HepG2 (cell line): ENCODE measurements around the gene RFX2. TPM values are rescaled to one million over a fixed set of nuclear protein-coding genes. Genes with fewer than 3 reads are reported as not detected.

Experiments used
- ATAC-seq: fragments of 200-7000 bp; cut with Tn5 transposase; 3 replicates; pipeline ENCODE4 v1.9.1; 2020; ENCODE audit warnings: mild to moderate bottlenecking, moderate library complexity
- BruUV-seq: library from RNA; stranded (reverse); fragments of 400-500 nt; replicated peaks from 2 replicates; lab custom pipeline; 2021; lab: Mats Ljungman, UMichigan
- CTCF ChIA-PET: fragments of 300-600 bp; formaldehyde crosslinking; extraction: SDS; loops from one replicate; lab custom pipeline; 2021; ENCODE audit warnings: low total read pairs, inconsistent platforms, low intra/inter-chr PET ratio; lab: Yijun Ruan, JAX
- POLR2A ChIA-PET: fragments of 350-600 bp; sonication (Branson Sonifier 250); formaldehyde crosslinking; loops from one replicate; lab custom pipeline; 2020; ENCODE audit warnings: antibody characterized with exemption, inconsistent platforms; lab: Yijun Ruan, JAX
- DNase-seq: peaks from one replicate; pipeline ENCODE4 v3.0.0-alpha.2; 2015; ENCODE audit warnings: low spot score
- FAIRE-seq: peaks from 3 replicates; lab custom pipeline; 2011; peaks lifted over from hg19 to GRCh38; lab: Jason Lieb, UNC
- H2AFZ ChIP-seq: one replicate; pipeline ENCODE4 v1.6.1; 2011; ENCODE audit warnings: low read length, inconsistent platforms
- H3K27ac ChIP-seq: fragments of 300-600 bp; 3 replicates; pipeline ENCODE4 v1.8.0; 2011; ENCODE audit warnings: mixed run types, mild to moderate bottlenecking, mixed read lengths, low read length, inconsistent platforms; ENCODE audit not compliant: insufficient read depth; ENCODE audit errors: extremely low read length
- H3K27me3 ChIP-seq, 2 experiments: fragments of 200-600 bp in 1 of 2; 2 replicates in 1 of 2; 3 replicates in 1 of 2; pipeline versions ENCODE4 v1.6.0 to v1.8.0; 2011; ENCODE audit warnings: low read length in 2 of 2, mild to moderate bottlenecking in 2 of 2, moderate library complexity in 2 of 2, inconsistent platforms in 1 of 2; ENCODE audit not compliant: insufficient read depth in 2 of 2, control insufficient read depth in 1 of 2
- H3K36me3 ChIP-seq, 2 experiments: fragments of 200-600 bp in 1 of 2; replicated peaks in 1 of 2; 2 replicates in 1 of 2; 3 replicates in 1 of 2; pipeline versions ENCODE4 v1.5.1 to v1.8.0; 2011; ENCODE audit warnings: low read length in 2 of 2, inconsistent platforms in 1 of 2; ENCODE audit not compliant: insufficient read depth in 2 of 2, control insufficient read depth in 1 of 2
- H3K4me1 ChIP-seq: 2 replicates; pipeline ENCODE4 v1.5.1; 2012; ENCODE audit warnings: low read length, inconsistent platforms; ENCODE audit not compliant: insufficient read depth
- H3K4me2 ChIP-seq: 2 replicates; pipeline ENCODE4 v1.6.0; 2011; ENCODE audit warnings: low read depth, low read length, inconsistent platforms
- H3K4me3 ChIP-seq, 3 experiments: fragments of 200-600 bp in 1 of 3; sonication (generic), shearing (Covaris generic) in 1 of 3; replicated peaks in 1 of 3; 2 replicates each; pipeline ENCODE4 v1.5.1; 2011 to 2016; ENCODE audit warnings: low read length in 3 of 3, inconsistent platforms in 2 of 3, low read depth in 2 of 3, mild to moderate bottlenecking in 2 of 3, control low read depth in 1 of 3, mixed read lengths in 1 of 3; ENCODE audit not compliant: insufficient read depth in 1 of 3
- H3K79me2 ChIP-seq: one replicate; pipeline ENCODE4 v1.6.1; 2011; ENCODE audit warnings: low read length, inconsistent platforms; ENCODE audit not compliant: insufficient read depth
- H3K9ac ChIP-seq: 2 replicates; pipeline ENCODE4 v1.6.0; 2011; ENCODE audit warnings: mild to moderate bottlenecking, low read depth, low read length, inconsistent platforms; ENCODE audit not compliant: insufficient read depth
- H3K9me3 ChIP-seq: 2 replicates; pipeline ENCODE4 v1.5.1; 2012; ENCODE audit warnings: mild to moderate bottlenecking, low read length
- H4K20me1 ChIP-seq: 2 replicates; pipeline ENCODE4 v1.6.0; 2011; ENCODE audit warnings: inconsistent platforms, mild to moderate bottlenecking, low read length, moderate library complexity; ENCODE audit not compliant: insufficient read depth
- FOXJ3 ChIP-seq: sonication (generic); formaldehyde crosslinking; IDR thresholded peaks from 2 replicates; pipeline ENCODE4 v1.4.0; 2020; ENCODE audit warnings: missing genetic modification reagents, mild to moderate bottlenecking, borderline replicate concordance
- HDAC6 ChIP-seq: fragments of 200-600 bp; sonication (generic); IDR thresholded peaks from 2 replicates; pipeline ENCODE4 v1.7.0; 2017; ENCODE audit warnings: mild to moderate bottlenecking, antibody characterized with exemption, low read length, low read depth
- MATR3 ChIP-seq: sonication (generic); formaldehyde crosslinking; IDR thresholded peaks from 2 replicates; pipeline ENCODE4 v1.4.0; 2020; ENCODE audit warnings: missing genetic modification reagents
- MAZ ChIP-seq, 2 experiments: sonication (generic) in 1 of 2; formaldehyde crosslinking in 1 of 2; IDR thresholded peaks; 2 replicates each; pipeline versions ENCODE4 v1.5.0 to v1.6.1; 2012 to 2020; ENCODE audit warnings: low read depth in 2 of 2, mild to moderate bottlenecking in 2 of 2, borderline replicate concordance in 1 of 2, improper control_type of control experiment in 1 of 2, low read length in 1 of 2, missing genetic modification reagents in 1 of 2, moderate library complexity in 1 of 2
- NPAS2 ChIP-seq: sonication (generic); formaldehyde crosslinking; IDR thresholded peaks from 2 replicates; pipeline ENCODE4 v1.8.0; 2022; ENCODE audit warnings: mild to moderate bottlenecking, missing genetic modification reagents, borderline replicate concordance
- RELA ChIP-seq: sonication (generic); formaldehyde crosslinking; IDR thresholded peaks from 2 replicates; pipeline ENCODE4 v1.4.0; 2020; ENCODE audit warnings: missing genetic modification reagents
- U2AF1 ChIP-seq: fragments of 200-400 bp; formaldehyde crosslinking; optimal IDR thresholded peaks from 2 replicates; pipeline ENCODE3; 2017; ENCODE audit warnings: mild to moderate bottlenecking, low read depth, low read length
- ZBTB38 ChIP-seq: sonication (generic); formaldehyde crosslinking; IDR thresholded peaks from 2 replicates; pipeline ENCODE4 v1.5.1; 2020; ENCODE audit warnings: mild to moderate bottlenecking, missing genetic modification reagents
- ZBTB8A ChIP-seq: sonication (generic); formaldehyde crosslinking; IDR thresholded peaks from 2 replicates; pipeline ENCODE4 v1.4.0; 2020; ENCODE audit warnings: mild to moderate bottlenecking, low read depth, missing genetic modification reagents, borderline replicate concordance
- ZFX ChIP-seq: sonication (generic); formaldehyde crosslinking; IDR thresholded peaks from 2 replicates; pipeline ENCODE4 v1.4.0; 2020; ENCODE audit warnings: mild to moderate bottlenecking, low read depth, missing genetic modification reagents, moderate library complexity
- ZNF207 ChIP-seq: fragments of 450-650 bp; IDR thresholded peaks from 2 replicates; pipeline ENCODE4 v1.6.1; 2016; ENCODE audit warnings: antibody characterized with exemption, borderline replicate concordance
- ZNF274 ChIP-seq: sonication (generic); formaldehyde crosslinking; IDR thresholded peaks from 2 replicates; pipeline ENCODE4 v1.5.1; 2020; ENCODE audit warnings: mild to moderate bottlenecking, missing genetic modification reagents
- ZNF367 ChIP-seq: sonication (generic); formaldehyde crosslinking; IDR thresholded peaks from 2 replicates; pipeline ENCODE4 v1.4.0; 2020; ENCODE audit warnings: missing genetic modification reagents, borderline replicate concordance
- ZNF674 ChIP-seq: sonication (generic); formaldehyde crosslinking; IDR thresholded peaks from 2 replicates; pipeline ENCODE4 v1.5.0; 2020; ENCODE audit warnings: low read depth, mild to moderate bottlenecking, missing genetic modification reagents
- WGBS: methylation state at CpG from one replicate; pipeline ENCODE4 v1.1.6; 2017; ENCODE audit warnings: low lambda C conversion rate; 5-methylcytosine and 5-hydroxymethylcytosine counted together
- in situ Hi-C: cut with HindIII; loops from 2 replicates; pipeline ENCODE4 v1.10.0; 2017; ENCODE audit warnings: low pct_unique_long_range_greater_than_20kb; ENCODE audit not compliant: extremely low pct_ligation_motif_present
- intact Hi-C: fragments of 100-400 bp; cut with micrococcal nuclease; formaldehyde crosslinking; loops from one replicate; pipeline ENCODE4 v1.10.0; 2022; ENCODE audit not compliant: unreplicated experiment
- polyA plus RNA-seq, 8 experiments: library from polyadenylated mRNA; depleted of rRNA in 3 of 8; stranded (reverse) in 7 of 8; unstranded in 1 of 8; fragments of >200 nt; fragmentation: Illumina TruSeq in 4 of 8; extraction: Trizol in 4 of 8; gene quantifications; 2 replicates each; pipeline versions ENCODE4 v1.2.1 to v1.2.3, GENCODE V29; 2011 to 2016; ENCODE audit warnings: low read depth in 4 of 8, missing spikeins in 1 of 8, mixed read lengths in 1 of 8; ENCODE audit not compliant: insufficient read depth in 1 of 8
- total RNA-seq, 5 experiments: library from RNA; depleted of rRNA; stranded (reverse); fragments of >200 nt; fragmentation: Illumina TruSeq; extraction: Trizol; gene quantifications; 2 replicates each; pipeline ENCODE4 v1.2.3, GENCODE V29; 2016; ENCODE audit warnings: low read depth in 1 of 5
- TF ChIP-seq, protein P1 (sequence below): sonication (generic); formaldehyde crosslinking; IDR thresholded peaks from 2 replicates; pipeline ENCODE4 v1.5.1; 2020; ENCODE audit warnings: mild to moderate bottlenecking, missing genetic modification reagents, moderate library complexity
- TF ChIP-seq, protein P2 (sequence below): IDR thresholded peaks from 2 replicates; pipeline ENCODE4 v1.6.1; 2016

The RFX2 gene
- total and polyA plus RNA-seq, 2 of the 13 experiments (the other 11 are each of a cell fraction or from before 2014, with no cell fraction given) = 2.8 to 3.3 TPM

DNA sequence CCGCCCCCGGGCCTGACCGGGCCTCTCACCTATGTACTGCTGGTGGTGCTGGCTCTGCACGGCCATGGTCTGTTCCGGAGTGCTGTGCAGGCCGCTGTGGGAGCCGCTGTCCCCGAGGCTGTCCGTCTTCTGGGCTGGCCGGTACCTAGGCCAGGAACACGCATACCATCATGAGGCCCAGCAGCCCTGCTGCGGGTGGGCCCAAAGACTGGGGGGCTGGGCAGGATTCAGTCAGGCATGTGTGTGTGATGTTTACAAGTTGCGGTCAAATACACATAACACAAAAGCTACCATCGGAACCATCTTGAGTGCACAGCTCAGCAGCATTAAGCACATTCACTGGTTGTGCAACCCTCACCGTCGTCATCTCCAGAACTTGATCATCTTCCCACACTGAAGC, 100.2 kb downstream of the RFX2 start (continued):
- TF ChIP-seq, protein P1, sequence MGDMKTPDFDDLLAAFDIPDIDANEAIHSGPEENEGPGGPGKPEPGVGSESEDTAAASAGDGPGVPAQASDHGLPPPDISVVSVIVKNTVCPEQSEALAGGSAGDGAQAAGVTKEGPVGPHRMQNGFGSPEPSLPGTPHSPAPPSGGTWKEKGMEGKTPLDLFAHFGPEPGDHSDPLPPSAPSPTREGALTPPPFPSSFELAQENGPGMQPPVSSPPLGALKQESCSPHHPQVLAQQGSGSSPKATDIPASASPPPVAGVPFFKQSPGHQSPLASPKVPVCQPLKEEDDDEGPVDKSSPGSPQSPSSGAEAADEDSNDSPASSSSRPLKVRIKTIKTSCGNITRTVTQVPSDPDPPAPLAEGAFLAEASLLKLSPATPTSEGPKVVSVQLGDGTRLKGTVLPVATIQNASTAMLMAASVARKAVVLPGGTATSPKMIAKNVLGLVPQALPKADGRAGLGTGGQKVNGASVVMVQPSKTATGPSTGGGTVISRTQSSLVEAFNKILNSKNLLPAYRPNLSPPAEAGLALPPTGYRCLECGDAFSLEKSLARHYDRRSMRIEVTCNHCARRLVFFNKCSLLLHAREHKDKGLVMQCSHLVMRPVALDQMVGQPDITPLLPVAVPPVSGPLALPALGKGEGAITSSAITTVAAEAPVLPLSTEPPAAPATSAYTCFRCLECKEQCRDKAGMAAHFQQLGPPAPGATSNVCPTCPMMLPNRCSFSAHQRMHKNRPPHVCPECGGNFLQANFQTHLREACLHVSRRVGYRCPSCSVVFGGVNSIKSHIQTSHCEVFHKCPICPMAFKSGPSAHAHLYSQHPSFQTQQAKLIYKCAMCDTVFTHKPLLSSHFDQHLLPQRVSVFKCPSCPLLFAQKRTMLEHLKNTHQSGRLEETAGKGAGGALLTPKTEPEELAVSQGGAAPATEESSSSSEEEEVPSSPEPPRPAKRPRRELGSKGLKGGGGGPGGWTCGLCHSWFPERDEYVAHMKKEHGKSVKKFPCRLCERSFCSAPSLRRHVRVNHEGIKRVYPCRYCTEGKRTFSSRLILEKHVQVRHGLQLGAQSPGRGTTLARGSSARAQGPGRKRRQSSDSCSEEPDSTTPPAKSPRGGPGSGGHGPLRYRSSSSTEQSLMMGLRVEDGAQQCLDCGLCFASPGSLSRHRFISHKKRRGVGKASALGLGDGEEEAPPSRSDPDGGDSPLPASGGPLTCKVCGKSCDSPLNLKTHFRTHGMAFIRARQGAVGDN (CRISPR knock-in tag) = peak; percentile 56
- no peak for TF ChIP-seq ZFX (CRISPR knock-in tag)
- TF ChIP-seq NPAS2 (CRISPR knock-in tag) = no peak
- no peak for TF ChIP-seq ZNF207
- TF ChIP-seq ZNF367 (CRISPR knock-in tag) = no peak
- TF ChIP-seq, all 625 proteins: peak for 2

DNA sequence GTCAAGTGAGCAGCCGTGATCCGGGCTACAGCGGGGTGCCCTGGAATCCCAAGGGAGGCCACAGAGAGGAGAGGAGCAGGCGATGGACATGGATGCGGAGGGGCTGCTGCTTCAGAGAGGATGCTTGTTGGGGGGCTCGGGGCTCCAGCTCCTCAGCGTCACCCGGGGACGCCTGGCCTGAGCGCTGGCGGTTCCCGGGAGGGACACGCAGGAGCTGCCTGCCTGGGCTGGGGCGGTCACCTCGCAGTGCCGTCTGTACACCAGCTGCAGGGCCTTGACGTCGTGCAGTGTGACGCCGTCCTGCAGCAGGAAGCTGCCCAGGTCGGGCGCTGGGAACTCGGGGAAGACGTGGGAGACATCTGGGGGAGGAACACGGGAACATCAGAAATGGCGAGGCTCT, 102.4 kb downstream of the RFX2 start:
- BruUV-seq = no TSS peak
- Histone ChIP-seq H3K9me3 (no peaks in the 10 kb centered on the region), H3K27ac (no peak overlapping the region), H3K4me1 (peaks cover 30% of the 10 kb centered on the region), H4K20me1 (no peaks in the 10 kb centered on the region), H3K36me3 (no peaks in the 10 kb centered on the region), H3K79me2 (no peaks in the 10 kb centered on the region), H2AFZ (no peak overlapping the region), H3K27me3 (peaks cover 0 to 3% of the 10 kb centered on the region in 2 experiments; a peak in 1 of 5 replicates), H3K9ac (no peak overlapping the region), H3K4me3 (no peak overlapping the region), H3K4me2 (no peak overlapping the region)
- DNase-seq (no peak), ATAC-seq (no peak), FAIRE-seq (no peak)
- WGBS = 82% methylated on average over 18 of the region's 26 CpGs
- intact Hi-C loops = no loop called here
- TF ChIP-seq RELA = no peak
- no peak for TF ChIP-seq ZBTB8A (CRISPR knock-in tag)
- TF ChIP-seq FOXJ3 = no peak
- no peak for TF ChIP-seq ZBTB38 (CRISPR knock-in tag)
- no peak for TF ChIP-seq MATR3 (CRISPR knock-in tag)
- no peak for TF ChIP-seq ZNF274 (CRISPR knock-in tag)
- no peak for TF ChIP-seq U2AF1
- TF ChIP-seq, protein P2, sequence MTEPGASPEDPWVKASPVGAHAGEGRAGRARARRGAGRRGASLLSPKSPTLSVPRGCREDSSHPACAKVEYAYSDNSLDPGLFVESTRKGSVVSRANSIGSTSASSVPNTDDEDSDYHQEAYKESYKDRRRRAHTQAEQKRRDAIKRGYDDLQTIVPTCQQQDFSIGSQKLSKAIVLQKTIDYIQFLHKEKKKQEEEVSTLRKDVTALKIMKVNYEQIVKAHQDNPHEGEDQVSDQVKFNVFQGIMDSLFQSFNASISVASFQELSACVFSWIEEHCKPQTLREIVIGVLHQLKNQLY = no peak
- no peak for TF ChIP-seq ZNF674 (CRISPR knock-in tag)
- TF ChIP-seq HDAC6 = no peak
- TF ChIP-seq MAZ (IDR thresholded peaks at IDR 0.05; ENCODE audit: borderline replicate concordance, low read depth, low read length) = no peak
- TF ChIP-seq MAZ (CRISPR knock-in tag; IDR thresholded peaks at IDR 0.05; ENCODE audit: low read depth) = no peak
- ChIA-PET CTCF (no interaction called here), POLR2A (no interaction called here)
- in situ Hi-C loops = no loop called here
